Activated T-cell treated with anti-CD3 and anti-CD28 coated beads for 24 hours (primary cell): ENCODE results near the gene KNSTRN.
A peak's percentile ranks its signal among the peaks of the same experiment; 100 is the strongest.

Experiments
- DNase-seq: peaks from one replicate; pipeline ENCODE4 v3.0.0-alpha.2; 2020; ENCODE audit warnings: low read depth

KNSTRN gene

GRCh38 chr15:40382580-40383456 is at the start of gene KNSTRN:
Gene KNSTRN (plus strand): TSS chr15:40382721. CDS start chr15:40382836, 115 bp downstream.
- peak; percentile 90 for DNase-seq

- DNase-seq, result no peak
Measured at GRCh38 chr15:40333922-40334492, 48.5 kb upstream of the KNSTRN start.

- no peak for DNase-seq
Measured at GRCh38 chr15:40334541-40334940, 48.0 kb upstream of the KNSTRN start.

- DNase-seq, result no peak
Measured at GRCh38 chr15:40334941-40335795, 47.4 kb upstream of the KNSTRN start.

GRCh38 chr15:40335938-40336743 is 46.4 kb upstream of the KNSTRN start:
- no peak for DNase-seq

- DNase-seq, result no peak
Measured at GRCh38 chr15:40336744-40337122, 45.8 kb upstream of the KNSTRN start.

GRCh38 chr15:40337597-40337996 is 44.9 kb upstream of the KNSTRN start:
- no peak for DNase-seq

GRCh38 chr15:40338041-40338657 is 44.4 kb upstream of the KNSTRN start:
- DNase-seq, result peak; percentile 67

GRCh38 chr15:40338921-40339620 is 43.5 kb upstream of the KNSTRN start:
- DNase-seq, result no peak

- DNase-seq, result no peak
Measured at GRCh38 chr15:40339621-40339945, 42.9 kb upstream of the KNSTRN start.

- DNase-seq, result no peak
Measured at GRCh38 chr15:40340038-40340739, 42.3 kb upstream of the KNSTRN start.

GRCh38 chr15:40340740-40341400 is 41.7 kb upstream of the KNSTRN start, which contains the start of gene CCDC9B:
Gene CCDC9B (minus strand): TSS chr15:40340939. CDS start chr15:40340819, 120 bp downstream.
- no peak for DNase-seq

- no peak for DNase-seq
Measured at GRCh38 chr15:40342416-40343320, 39.9 kb upstream of the KNSTRN start.

- DNase-seq, result no peak
Measured at GRCh38 chr15:40343512-40343911, 39.0 kb upstream of the KNSTRN start.

- no peak for DNase-seq
Measured at GRCh38 chr15:40344217-40344616, 38.3 kb upstream of the KNSTRN start.

GRCh38 chr15:40344631-40345120 is 37.8 kb upstream of the KNSTRN start:
- peak; percentile 65 for DNase-seq

- DNase-seq, result no peak
Measured at GRCh38 chr15:40345225-40345866, 37.2 kb upstream of the KNSTRN start.
